T1000 (cell line): ENCODE results near the gene TNFRSF18.
"Not testable (repeated sequence)": the region's sequence is repeated elsewhere in the genome, so short reads cannot be mapped to it uniquely, and the experiment has no call there.

Experiments used
- DNase-seq: peaks from one replicate; lab custom pipeline; 2025; ENCODE audit warnings: mixed read lengths; lab: John Stamatoyannopoulos, UW

The TNFRSF18 gene

DNA sequence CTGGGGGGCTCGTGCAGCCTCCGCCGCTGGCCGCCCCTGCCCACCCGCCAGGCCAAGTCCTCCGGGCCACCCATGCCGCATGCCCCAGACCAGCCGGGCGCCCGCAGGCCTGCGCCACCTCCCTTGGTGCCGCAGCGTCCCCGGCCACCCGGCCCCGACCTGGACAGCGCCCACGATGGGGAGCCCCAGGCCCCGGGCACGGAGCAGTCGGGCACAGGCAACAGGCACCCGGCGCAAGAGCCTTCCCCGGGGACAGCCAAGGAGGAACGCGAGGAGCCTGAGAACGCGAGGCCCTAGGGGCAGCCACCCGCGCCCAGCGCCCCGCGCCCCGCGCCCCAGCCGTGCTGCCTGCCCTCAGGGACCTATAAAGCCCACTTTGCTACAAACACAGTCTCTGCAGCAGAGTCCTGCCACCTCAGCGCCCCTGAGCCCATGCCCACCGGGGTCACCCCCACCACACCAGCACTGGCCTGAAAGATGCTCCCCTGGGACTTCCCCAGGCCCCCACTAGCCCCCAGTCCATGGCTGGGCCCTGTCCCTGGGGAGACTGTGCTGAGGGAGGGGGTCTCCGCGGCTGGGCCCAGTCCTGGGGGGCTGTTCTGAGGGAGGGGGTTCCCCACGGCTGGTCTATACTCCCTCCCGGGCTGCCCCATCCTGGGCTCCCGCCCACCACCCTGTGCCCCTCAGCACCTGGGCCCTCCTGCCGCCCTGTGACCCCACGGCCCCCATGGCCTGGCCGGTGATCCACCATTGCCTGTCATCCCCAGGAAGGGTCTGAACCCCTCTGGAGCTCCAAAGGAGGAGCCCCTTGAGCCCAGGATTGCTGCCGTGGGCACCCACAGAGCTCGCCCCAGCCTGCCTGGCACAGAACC is 8.6 kb downstream of the TNFRSF18 start:
- no peak for DNase-seq

DNA sequence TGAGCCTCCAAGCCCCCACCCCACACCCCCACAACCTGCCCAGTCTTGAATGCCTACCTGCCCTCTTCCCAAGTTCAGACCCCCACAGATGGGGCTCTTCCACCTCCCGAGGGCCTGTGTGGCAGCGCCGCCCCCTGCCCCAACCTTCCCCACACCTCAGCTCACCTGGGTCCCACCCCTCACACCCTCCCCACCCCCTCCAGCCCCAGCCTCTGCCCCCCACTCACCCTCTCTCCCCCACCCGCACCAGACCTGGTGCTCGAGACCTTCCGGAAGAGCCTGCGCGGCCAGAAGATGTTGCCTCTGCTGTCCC is 9.2 kb downstream of the TNFRSF18 start:
- no peak for DNase-seq

DNA sequence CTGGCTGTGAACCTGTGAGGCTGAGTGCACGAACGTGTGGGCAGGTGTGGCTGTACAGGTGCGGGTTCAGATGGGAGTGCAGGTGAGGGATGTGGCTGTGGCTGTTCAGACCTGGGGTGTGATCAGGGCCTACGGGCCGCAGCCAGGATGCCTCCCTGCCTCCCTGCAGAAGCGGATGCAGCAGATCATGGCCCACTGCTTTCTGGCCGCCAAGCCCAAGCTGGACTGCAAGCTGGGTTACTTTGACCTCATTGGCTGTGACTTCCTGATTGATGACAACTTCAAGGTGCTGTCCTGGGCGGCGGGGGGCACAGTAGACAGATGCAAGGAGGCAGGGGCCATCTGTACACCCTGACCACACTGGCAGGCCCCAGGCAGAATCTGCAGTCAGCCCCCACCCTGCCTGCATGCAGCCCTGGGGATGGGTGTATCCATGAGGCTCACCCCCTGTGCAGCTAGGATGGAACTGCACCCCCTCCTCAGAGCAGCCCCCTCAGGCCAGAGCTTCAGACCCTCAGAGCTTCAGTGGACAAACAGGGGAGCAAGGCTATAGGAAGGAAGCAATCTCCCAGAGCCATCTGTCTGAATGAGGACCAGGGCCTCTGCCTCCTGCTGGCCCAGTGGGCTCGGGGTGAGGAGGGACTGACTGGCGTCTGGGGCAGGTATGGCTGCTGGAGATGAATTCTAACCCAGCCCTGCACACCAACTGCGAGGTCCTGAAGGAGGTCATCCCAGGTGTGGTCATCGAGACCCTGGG is 9.8 kb downstream of the TNFRSF18 start:
- no peak for DNase-seq

DNA sequence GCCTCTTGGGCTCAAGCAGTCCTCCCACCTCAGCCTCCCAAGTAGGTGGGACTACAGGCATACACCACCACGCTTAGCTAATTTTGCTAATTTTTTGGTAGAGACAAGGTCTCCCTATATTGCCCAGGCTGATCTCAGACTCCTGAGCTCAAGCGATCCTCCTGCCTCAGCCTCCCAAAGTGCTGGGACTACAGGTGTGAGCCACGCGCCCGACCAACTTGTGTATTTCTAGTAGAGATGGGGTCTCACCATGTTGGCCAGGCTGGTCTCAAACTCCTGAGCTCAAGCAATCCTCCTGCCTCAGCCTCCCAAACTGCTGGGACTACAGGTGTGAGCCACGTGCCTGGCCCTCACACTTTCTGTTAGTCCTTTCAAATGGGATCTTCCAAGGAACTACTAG is 10.7 kb downstream of the TNFRSF18 start:
- not testable (repeated sequence) for DNase-seq

DNA sequence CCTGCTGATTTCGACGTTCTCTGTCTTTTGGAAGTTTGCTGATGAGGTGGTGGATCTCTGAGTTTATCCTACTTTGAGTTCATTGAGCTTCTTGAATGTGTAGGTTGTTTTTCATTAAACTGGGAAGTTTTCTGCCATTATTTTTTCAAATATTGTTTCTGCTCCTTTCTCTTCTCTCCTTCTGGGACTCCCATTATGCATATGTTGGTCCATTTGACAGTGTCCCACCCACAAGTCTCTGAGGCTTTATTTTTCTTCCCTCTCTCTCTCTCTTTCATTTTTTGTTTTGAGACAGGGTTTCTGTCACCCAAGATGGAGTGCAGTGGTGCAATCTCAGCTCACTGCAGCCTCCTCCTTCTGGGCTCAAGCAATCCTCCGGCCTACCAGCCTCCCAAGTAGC is 11.7 kb downstream of the TNFRSF18 start:
- DNase-seq, result no peak

DNA sequence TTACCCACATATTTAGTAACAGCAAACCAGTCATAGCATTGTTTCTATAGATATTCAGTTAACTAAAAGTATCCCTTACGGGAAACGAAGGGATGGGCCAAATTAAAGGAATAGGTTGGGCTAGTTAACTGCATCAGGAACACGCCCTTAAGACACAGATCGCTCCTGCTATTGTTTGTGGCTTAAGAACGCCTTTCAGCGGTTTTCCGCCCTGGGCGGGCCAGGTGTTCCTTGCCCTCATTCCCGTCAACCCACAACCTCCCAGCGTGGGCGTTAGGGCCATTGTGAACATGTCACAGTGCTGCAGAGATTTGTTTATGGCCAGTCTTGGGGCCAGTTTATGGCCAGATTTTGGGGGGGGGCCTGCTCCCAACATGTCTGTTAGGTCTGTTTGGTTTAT is 14.7 kb downstream of the TNFRSF18 start:
- DNase-seq, result no peak

DNA sequence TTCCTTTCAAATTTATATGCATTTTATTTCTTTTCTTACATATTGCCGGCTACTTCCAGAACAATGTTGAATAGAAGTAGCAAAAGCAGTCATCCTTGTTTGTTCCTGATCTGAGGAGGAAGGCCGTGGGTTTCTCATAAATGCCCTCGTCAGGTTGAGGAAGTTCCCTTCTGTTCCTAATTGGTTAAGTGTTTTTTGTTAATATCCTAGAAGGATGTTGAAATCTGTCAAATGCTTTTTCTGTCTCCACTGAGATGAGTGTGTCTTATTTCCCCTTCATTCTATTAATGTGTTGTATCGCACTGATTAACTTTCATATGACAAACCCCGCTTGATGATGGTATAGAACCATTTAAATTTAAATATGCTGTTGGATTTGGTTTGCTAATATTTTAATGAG is 17.3 kb downstream of the TNFRSF18 start:
- DNase-seq, result no peak

DNA sequence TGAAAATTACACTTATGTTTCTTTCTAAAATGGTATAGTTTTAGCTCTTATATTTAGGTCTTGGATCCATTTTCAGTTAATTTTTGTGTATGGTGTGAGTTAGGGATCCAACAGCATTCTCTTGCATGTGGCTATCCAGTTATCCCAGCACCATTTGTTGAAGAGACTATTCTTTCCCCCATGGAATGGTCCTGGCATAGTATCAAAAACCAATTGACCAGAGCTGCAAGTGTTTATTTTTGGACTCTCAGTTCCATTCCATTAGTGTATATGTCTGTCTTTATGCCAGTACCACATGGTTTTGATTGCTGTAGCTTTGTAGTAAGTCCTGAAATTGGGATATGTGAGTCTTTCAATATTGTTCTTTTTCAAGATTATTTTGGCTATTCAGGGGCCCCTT is 18.5 kb downstream of the TNFRSF18 start:
- DNase-seq, result no peak

DNA sequence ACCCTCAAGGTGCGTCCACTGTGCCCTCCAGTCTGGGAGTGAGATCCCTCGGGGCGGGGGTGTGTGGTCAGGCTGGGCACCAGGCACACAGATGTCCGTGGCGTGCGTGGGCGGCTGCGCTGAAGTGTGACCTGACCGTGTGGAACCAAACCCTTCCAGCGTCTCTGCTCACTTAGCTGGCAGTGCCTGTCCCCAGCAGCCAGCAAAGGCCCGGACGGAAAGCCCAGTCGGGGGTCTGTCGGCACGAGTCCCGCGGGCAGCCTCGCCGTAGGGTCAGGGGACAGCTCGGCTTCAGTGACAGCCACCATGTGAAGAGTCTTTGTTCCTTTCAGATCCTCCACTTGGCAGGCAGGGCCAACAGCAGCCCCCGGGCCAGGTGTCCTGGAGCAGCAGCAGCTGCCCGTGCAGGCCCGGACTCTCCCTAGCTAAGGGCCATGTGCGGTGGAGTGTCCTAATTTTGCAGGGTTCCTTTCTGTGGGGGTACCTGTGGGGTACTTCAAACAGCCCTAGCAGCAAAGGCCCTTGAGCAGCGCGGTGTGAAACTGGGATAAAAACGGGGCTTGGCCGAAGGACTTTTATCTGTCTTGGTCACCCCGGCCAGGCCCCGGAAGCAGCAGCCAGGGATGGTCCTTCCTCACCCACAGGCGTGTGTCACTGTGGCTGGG is 21.2 kb downstream of the TNFRSF18 start:
- DNase-seq, result no peak

DNA sequence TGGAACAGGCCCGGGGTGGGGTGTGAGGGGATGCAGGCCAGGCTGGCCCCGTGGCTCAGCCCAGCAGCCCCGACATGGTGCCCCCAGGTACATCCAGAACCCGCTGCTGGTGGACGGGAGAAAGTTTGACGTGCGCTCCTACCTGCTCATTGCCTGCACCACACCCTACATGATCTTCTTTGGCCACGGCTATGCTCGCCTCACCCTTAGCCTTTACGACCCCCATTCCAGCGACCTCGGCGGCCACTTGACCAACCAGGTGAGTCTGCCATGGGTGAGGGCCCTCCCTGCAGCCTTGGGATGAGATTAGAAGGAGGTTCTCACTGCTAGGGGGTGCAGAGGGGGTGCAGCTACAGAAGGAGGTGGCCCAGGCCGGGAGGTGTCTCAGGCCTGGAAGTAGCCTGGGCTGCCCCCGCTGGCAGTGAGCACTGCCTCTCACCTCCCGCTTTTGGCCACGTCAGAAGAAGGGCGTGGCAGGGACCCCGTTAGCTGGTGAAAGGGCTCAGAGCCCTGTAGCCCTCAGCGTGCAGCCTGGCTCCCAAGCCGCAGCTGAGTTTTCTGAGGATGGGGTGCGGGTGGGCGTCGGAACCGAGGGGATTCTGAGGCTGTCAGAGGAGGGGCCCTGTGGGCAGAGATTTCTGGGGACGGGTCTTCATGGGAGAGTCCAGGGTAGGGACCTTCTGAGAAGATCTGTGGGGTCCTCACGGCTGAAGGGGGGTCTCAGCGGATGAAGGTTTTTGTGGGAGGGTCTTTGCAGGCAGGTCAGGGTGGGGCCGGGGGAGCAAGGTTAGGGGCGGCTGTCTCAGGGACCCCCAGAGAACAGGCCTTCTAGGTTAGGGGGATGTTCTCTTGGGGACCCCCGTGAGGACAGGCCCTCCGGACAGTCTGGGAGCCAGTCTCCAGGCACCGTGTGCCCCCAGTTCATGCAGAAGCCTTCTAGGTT is 22.3 kb downstream of the TNFRSF18 start:
- DNase-seq, result no peak

DNA sequence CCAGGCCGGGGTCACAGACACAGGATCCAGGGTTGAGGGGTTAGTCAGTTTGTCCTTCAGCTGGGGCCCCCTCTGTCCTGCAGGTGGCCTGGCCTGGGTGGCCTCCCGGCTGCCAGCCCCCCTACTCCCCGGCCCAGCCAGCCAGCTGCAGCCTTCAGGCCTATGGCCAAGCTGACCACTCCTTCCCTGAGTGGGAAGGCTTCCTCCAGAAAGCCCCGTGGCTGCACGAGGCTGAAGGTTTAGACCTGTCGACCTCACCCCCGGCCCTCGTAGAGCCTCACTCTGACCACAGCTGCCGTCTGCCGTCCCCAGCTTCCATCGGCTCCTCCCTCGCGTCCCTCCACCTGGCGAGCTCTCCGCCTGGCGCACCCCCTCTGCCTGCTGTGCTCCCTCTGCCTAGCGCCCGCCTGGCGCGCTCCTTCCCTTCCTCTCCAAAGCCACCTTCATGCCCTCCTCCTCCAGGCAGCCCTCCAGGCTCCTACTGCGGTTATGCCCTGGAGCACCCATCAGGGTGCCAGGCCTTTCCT is 23.1 kb downstream of the TNFRSF18 start:
- no peak for DNase-seq

DNA sequence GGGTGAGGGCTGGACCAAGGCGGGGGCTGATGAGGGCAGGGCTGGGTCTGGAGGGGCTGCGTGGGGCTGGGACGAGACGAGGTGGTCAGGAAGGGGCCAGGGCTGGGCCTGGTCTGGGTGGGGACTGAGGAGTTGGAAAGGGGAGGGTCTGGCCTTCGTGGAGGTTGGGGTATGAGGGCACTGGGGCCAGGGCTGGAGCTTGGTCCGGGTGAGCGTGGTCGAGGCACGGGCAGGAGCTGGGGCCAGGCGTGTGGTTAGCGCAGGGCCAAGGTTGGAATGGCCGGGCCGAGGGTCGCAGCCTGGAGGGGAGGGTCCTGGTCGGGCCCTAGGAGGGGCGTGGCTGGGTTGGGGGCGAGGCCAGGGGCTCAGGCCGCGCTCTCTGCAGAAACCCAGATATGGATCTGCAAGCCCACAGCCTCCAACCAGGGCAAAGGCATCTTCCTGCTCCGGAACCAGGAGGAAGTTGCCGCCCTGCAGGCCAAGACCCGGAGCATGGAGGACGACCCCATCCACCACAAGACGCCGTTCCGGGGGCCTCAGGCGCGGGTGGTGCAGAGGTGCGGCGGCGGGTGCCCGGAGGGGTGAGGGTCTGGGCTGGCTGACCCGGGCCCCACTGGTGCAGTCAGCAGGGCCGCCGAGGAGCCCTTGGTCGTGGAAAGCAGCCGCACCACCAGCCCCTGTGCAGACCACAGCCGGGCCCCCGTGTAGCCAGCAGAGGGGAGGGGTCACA is 23.7 kb downstream of the TNFRSF18 start:
- no peak for DNase-seq

DNA sequence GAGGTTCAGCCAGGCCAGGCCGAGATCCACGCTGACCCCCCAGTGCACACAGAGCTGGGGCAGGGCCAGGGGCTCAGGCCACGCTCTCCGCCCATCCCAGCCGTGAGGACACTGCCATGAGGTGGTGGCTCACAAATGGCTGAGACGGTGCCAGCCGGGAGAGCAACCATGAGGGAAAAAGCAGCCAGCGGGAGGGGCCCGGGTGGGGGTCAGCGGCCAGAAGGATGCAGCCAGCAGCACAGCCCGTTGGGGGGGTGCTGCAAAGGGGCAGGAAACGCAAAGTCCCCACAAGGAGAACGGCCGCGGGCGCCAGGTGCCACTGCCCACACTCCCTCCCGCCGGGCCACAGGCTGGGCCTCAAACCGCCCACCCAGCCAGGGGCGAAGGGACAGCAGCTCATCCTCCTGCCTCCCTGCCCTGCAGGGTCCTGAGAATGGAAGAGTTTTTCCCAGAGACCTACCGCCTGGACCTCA is 24.4 kb downstream of the TNFRSF18 start:
- no peak for DNase-seq

DNA sequence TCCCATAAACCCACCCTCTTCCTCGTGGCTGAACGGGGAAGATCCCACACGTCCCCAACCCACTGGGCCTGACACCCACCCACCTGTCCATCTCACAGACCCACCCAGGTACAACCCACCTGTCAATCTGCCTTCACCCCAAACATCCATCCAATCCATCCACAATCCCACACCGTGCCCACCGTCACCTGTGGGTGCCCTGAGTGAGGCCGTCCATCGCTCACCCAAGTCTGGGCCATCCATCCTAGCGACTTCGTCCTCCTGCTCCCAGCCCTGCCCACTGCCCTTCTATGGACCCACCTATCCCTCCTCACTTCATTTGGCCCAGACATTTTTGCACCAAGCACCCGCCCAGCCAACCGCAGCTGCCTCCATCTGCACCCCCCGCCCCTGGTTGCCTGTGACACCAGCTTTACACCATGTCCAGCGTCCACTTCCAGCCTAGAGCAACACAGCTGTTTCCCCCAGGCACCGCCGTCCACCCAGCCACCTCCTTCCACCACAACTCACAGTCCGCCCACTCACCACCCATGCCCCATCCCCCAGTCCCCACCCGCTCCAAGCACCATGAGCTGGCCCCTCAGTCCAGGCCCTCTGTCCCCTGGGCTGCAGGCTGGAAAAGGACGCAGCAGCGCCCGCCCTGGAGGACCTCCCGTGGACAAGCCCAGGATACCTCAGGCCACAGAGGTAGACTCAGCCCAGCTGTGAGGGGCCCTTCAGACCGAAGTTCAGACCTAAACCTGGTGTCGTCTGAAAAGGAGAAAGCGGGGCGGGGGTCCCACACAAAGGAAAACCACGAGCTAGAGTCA is 25.1 kb downstream of the TNFRSF18 start:
- no peak for DNase-seq

DNA sequence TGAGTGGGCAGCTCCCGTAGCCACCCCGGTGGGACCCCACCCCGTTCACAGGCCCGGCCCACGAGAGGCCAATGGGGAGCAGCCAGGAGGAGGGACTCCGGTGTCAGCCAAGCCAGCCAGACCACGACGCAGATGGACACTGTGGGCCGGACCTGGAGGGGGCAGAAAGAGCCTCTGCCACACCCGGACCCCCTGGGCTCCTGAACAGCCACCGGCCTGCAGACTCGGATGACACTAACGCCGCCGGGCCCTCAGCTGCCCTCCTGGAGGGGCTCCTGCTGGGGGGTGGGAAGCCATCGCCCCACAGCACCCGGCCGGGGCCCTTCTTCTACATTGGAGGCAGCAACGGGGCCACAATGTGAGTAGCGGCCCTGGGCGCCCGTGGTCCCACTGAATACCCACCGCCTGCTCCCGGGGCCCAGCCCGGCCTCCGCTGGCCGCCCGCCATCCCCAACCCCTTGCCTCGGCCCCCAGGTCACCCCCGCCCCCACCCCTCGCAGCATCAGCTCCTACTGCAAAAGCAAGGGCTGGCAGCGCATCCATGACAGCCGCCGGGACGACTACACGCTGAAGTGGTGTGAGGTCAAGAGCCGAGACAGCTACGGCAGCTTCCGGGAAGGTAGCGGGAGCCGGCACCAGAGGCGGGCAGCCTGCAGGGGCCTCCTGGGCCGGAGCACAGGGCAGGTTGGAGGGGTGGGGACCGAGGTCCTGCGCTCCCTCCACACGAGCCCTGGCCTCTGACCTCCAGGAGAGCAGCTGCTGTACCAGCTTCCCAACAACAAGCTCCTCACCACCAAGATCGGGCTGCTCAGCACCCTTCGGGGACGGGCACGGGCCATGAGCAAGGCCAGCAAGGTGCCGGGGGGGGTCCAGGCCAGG is 26.2 kb downstream of the TNFRSF18 start:
- DNase-seq, result no peak

DNA sequence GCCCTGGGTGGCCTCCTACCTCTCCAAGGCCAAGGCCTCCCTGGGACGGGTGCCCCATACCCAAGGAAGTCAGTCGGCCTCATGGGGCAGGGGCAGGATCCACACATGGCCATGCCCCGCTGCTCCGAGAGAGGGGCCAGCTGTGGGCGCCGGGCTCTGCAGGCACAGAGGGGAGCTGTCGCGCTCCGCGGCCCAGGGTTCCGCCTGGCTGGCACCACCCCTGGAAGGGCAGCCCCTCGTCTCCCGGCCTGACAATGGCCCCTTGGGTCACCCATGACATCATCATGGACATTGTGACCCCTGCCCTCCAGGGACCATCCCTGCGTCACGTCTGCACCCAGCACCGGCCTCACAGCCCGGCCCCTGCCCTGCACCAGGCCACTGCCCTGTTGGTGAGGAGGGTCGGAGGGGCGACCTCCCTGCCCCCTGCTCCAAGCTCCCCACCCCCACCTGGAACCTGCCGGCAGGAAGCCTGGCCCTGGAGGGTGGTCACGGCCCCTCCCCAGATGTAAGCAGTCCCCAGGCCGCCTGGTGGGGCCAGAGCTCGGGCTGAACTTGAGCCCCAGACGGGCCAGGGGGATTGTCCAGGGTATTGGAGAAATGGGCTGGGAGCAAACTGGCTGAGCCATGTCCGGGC is 26.9 kb downstream of the TNFRSF18 start:
- DNase-seq, result no peak

DNA sequence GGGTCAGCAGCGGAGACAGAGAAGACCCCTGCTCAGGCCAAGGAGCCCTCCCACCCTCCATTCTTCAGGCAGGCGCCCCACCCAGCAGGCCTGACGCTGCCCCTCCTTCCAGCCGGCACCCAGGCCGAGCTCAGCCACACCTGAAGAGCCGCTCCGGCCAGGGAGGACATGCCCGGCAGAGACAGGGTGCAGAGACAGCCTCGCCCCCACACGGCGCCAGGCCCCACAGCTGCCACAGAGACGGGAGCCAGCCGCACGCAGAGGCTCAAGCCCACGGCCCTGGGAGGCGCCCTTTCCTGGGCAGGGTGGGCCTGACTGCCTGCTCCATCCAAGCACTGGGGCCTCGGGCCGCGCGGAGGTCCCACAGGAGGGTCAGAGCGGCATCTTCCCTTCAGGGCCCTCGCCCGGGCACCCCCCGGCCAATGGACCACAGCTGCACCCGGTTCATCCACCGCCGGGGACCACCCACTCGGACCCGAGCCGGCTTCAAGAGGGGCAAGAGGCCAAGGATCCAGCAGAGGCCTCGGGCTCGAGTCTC is 27.5 kb downstream of the TNFRSF18 start:
- no peak for DNase-seq
